PFSK-1 (cell line): ENCODE results near the gene DNAH11.

Experiments used
- POLR2AphosphoS5 ChIP-seq: IDR thresholded peaks from 2 replicates; pipeline ENCODE4 v1.6.1; 2012; ENCODE audit warnings: low read depth, mild to moderate bottlenecking, control low read depth, low read length, moderate library complexity
- SIN3A ChIP-seq: IDR thresholded peaks from 2 replicates; pipeline ENCODE4 v1.6.1; 2012; ENCODE audit warnings: mild to moderate bottlenecking, low read length, moderate library complexity, borderline replicate concordance; ENCODE audit not compliant: insufficient read depth

DNA sequence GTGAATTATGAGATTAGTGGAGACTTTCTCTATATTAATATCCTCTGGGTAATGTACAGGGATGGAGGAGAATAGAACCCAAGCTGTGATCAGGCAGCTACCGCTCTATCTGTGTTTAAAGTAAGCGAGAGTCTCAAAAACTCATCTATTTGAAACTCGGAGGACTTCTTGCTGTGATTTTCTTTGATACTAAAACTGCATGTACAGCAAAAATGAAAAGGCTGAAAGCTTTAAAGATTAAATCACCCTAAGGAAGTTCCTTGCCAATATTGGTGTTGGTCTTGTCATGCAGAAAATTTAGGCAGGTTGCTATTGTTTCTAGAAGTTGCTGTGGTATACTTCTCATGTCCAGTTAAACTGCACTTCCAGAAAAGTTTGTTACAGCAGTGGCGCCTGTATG is 110.8 kb downstream of the DNAH11 start:
- TF ChIP-seq POLR2AphosphoS5 (no peak), SIN3A (no peak)
